Measurements from ENCODE around the gene MYO7B. TPM values are rescaled to one million over a fixed set of nuclear protein-coding genes. Genes with fewer than 3 reads are reported as not detected.
A peak's percentile ranks its signal among the peaks of the same experiment; 100 is the strongest.
"Not testable (repeated sequence)": the region's sequence is repeated elsewhere in the genome, so short reads cannot be mapped to it uniquely, and the experiment has no call there.

The MYO7B gene
- total and polyA plus RNA-seq, 5 donors from 2014 or later, result 0.12 TPM; not detected in 4

DNA sequence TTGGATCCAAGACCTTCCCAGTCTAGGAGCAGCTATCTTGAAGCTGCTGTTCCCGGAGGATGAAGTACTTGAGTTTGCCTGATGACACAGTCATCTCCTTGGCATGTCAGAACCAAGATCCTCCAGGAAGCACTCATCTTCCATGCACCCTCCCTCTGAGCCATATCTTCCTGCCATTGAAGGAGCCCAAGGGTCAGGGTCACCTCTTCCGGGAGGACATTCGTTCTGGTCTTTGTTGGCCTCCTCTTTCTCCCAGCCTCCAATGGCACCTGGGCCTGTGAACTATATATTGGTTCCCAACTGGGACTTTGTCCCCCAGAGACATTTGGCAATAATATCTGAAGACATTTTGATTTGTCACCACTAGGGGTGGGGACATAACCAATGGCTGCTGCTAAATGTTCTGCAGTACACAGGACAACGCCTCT is 4.2 kb upstream of the MYO7B start:
- Mint-ChIP-seq H3K27ac (no peak overlapping the region), H3K4me3 (no peak overlapping the region), H3K36me3 (peaks cover 6% of the 10 kb centered on the region), H3K27me3 (peaks cover 14% of the 10 kb centered on the region), H3K9me3 (peaks cover 0 to 4% (median 0%) of the 10 kb centered on the region in 7 donors), H3K4me1 (peaks cover 7 to 20% (median 16%) of the 10 kb centered on the region in 4 donors)
- H3K27me3 ChIP-seq (ENCODE audit: control insufficient read depth, insufficient read depth, low read length), result peaks cover 8% of the 10 kb centered on the region
- ATAC-seq (ENCODE audit: low read depth in 2 of 2), result no peak
- DNase-seq, result no peak
- H3K4me1 ChIP-seq (ENCODE audit: control insufficient read depth, insufficient read depth, low read length, poor library complexity, severe bottlenecking), result peaks cover 12% of the 10 kb centered on the region
- H3K4me3 ChIP-seq (ENCODE audit: low read depth, low read length), result no peak overlapping the region
- no peaks in the 10 kb centered on the region for H3K36me3 ChIP-seq (ENCODE audit: control insufficient read depth, insufficient read depth, low read length)
- no peaks in the 10 kb centered on the region for H3K9me3 ChIP-seq (ENCODE audit: control insufficient read depth in 2 of 2, low read length in 2 of 2)
- H3K27ac ChIP-seq (ENCODE audit: insufficient read depth, low read length, poor library complexity, severe bottlenecking), result no peak overlapping the region

DNA sequence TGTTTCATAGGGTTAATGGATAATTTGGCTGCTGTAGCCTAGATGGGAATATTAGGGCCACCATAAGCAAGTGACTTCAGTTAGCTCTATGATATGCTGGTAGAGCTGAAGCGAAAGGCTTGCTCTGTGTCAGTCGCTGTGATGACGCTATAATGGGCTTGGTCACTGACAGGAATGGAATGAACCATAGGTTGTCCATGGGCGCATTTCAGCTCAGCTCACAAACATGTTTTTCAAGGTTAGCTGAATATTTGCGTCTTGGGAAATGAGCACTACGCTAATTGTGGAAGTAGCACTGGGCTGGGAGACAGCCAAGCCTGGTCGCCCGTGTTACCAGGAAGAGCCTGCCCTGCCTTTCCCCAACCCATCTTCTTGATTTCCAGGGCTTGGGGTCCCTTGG is 3.2 kb upstream of the MYO7B start:
- Histone ChIP-seq H3K4me3 (ENCODE audit: low read depth, low read length) (no peak overlapping the region), H3K9me3 (ENCODE audit: control insufficient read depth in 2 of 2, low read length in 2 of 2) (no peaks in the 10 kb centered on the region), H3K4me1 (ENCODE audit: control insufficient read depth, insufficient read depth, low read length, poor library complexity, severe bottlenecking) (peaks cover 5% of the 10 kb centered on the region), H3K36me3 (ENCODE audit: control insufficient read depth, insufficient read depth, low read length) (no peaks in the 10 kb centered on the region), H3K27ac (ENCODE audit: insufficient read depth, low read length, poor library complexity, severe bottlenecking) (no peak overlapping the region), H3K27me3 (ENCODE audit: control insufficient read depth, insufficient read depth, low read length) (peaks cover 8% of the 10 kb centered on the region)
- H3K36me3 Mint-ChIP-seq, result peaks cover 6% of the 10 kb centered on the region
- H3K27ac Mint-ChIP-seq, result no peak overlapping the region
- no peak overlapping the region for H3K4me3 Mint-ChIP-seq
- H3K4me1 Mint-ChIP-seq, result peaks cover 2 to 10% (median 7%) of the 10 kb centered on the region in 4 donors
- no peak for DNase-seq
- H3K27me3 Mint-ChIP-seq, result peaks cover 21% of the 10 kb centered on the region
- ATAC-seq (ENCODE audit: low read depth in 2 of 2), result no peak
- H3K9me3 Mint-ChIP-seq, result peaks cover 0 to 4% (median 0%) of the 10 kb centered on the region in 7 donors

DNA sequence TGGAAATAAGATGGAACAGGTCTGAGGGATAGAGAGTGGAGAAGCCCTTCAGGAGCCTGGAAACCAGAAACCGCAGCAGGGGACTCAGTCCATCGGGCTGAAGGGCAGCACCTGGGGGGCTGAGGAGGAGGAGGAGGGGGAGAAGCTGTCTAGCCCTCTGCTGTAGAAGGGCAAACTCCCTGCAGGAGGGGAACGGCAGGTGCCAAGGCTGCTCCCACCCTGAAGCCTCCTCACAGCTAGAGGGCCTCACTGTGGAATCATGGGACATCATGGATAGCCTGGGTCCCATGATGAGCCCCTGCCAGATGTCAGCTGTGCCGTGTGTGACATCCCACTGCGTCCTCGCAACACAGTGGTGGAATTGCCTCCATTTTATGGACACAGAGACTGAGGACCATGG is 435 bp downstream of the MYO7B start:
- H3K4me1 ChIP-seq (ENCODE audit: control insufficient read depth, insufficient read depth, low read length, poor library complexity, severe bottlenecking), result no peaks in the 10 kb centered on the region
- ATAC-seq (ENCODE audit: low read depth in 2 of 2), result no peak
- no peaks in the 10 kb centered on the region for H3K9me3 ChIP-seq (ENCODE audit: control insufficient read depth in 2 of 2, low read length in 2 of 2)
- H3K27ac ChIP-seq (ENCODE audit: insufficient read depth, low read length, poor library complexity, severe bottlenecking), result no peak overlapping the region
- Mint-ChIP-seq H3K36me3 (no peaks in the 10 kb centered on the region), H3K4me3 (no peak overlapping the region), H3K9me3 (peaks cover 0 to 2% (median 0%) of the 10 kb centered on the region in 7 donors), H3K27ac (no peak overlapping the region), H3K4me1 (no peaks in the 10 kb centered on the region), H3K27me3 (peaks cover 48% of the 10 kb centered on the region)
- peaks cover 6% of the 10 kb centered on the region for H3K27me3 ChIP-seq (ENCODE audit: control insufficient read depth, insufficient read depth, low read length)
- no peak overlapping the region for H3K4me3 ChIP-seq (ENCODE audit: low read depth, low read length)
- H3K36me3 ChIP-seq (ENCODE audit: control insufficient read depth, insufficient read depth, low read length), result no peaks in the 10 kb centered on the region
- no peak for DNase-seq

DNA sequence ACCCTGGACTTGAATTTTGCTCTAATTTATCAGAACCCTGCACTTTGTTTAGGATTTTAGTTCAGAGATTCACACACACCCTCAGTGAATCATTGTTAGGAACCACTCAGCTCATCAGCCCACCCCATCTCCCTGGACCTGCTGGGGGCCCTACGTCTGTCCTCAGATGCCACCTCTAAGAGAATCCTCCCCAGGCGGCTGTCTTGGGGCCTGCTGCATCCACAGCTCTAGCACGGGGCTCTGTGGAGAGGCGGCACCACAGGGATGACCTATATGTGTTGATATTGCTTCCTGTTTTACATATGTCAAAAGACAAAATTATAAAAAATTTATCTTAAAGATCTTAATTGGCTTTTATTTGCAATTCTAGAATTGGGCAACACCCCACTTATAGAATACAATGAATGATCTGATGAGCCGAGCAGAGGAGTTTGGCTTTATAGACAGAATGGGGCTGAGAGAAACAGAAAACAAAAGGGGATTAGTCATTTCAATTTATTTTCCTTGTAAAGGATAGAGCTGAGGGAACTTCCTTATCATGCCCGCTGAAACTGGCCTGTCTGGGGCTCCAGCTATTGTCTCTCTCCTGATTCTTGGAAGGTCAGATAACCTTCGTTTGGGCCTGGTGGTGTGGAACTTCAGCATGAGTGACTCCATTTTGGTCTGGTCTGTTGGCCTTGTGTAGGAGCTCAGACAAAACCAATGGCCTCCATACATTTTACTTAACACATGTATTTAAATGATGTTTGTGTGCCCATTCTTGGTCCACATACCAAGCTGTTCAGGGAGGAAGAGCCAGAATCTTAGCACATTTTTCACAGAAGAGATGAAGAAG is 1.4 kb downstream of the MYO7B start:
- H3K9me3 ChIP-seq (ENCODE audit: control insufficient read depth in 2 of 2, low read length in 2 of 2), result no peaks in the 10 kb centered on the region
- no peak overlapping the region for H3K4me3 ChIP-seq (ENCODE audit: low read depth, low read length)
- Mint-ChIP-seq H3K36me3 (no peaks in the 10 kb centered on the region), H3K4me3 (peak overlapping the region in 1 of 4 donors; percentile 49), H3K27ac (no peak overlapping the region), H3K4me1 (no peaks in the 10 kb centered on the region), H3K27me3 (peaks cover 49% of the 10 kb centered on the region), H3K9me3 (peaks cover 0 to 2% (median 0%) of the 10 kb centered on the region in 7 donors)
- ATAC-seq (ENCODE audit: low read depth in 2 of 2), result no peak
- H3K27me3 ChIP-seq (ENCODE audit: control insufficient read depth, insufficient read depth, low read length), result peaks cover 2% of the 10 kb centered on the region
- no peaks in the 10 kb centered on the region for H3K4me1 ChIP-seq (ENCODE audit: control insufficient read depth, insufficient read depth, low read length, poor library complexity, severe bottlenecking)
- DNase-seq, result no peak
- no peaks in the 10 kb centered on the region for H3K36me3 ChIP-seq (ENCODE audit: control insufficient read depth, insufficient read depth, low read length)
- no peak overlapping the region for H3K27ac ChIP-seq (ENCODE audit: insufficient read depth, low read length, poor library complexity, severe bottlenecking)

DNA sequence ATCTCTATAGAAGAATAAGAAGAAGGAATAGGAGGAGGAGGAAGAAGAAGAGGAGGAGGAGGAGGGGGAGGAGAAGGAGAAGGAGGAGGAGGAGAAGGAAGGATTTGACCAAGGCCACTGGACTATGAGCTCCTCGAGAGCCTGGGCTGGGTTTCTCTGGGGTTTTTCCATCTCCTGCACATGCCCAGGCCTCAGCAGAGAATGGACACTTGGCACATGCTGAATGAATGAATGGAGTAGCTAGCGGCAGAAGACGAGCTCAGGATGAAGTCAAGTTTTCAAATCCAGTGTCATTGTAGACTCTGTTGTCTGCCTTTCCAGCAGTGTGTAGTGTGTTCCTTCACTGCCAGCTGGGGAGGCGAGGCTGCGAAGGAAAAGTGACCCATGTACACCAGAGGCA is 2.2 kb downstream of the MYO7B start:
- H3K4me3 Mint-ChIP-seq, result no peak overlapping the region
- H3K4me1 Mint-ChIP-seq, result no peaks in the 10 kb centered on the region
- Histone ChIP-seq H3K36me3 (ENCODE audit: control insufficient read depth, insufficient read depth, low read length) (no peaks in the 10 kb centered on the region), H3K9me3 (ENCODE audit: control insufficient read depth in 2 of 2, low read length in 2 of 2) (no peaks in the 10 kb centered on the region), H3K27me3 (ENCODE audit: control insufficient read depth, insufficient read depth, low read length) (peaks cover 2% of the 10 kb centered on the region), H3K4me1 (ENCODE audit: control insufficient read depth, insufficient read depth, low read length, poor library complexity, severe bottlenecking) (no peaks in the 10 kb centered on the region), H3K4me3 (ENCODE audit: low read depth, low read length) (no peak overlapping the region), H3K27ac (ENCODE audit: insufficient read depth, low read length, poor library complexity, severe bottlenecking) (no peak overlapping the region)
- DNase-seq, result no peak
- H3K27me3 Mint-ChIP-seq, result peaks cover 48% of the 10 kb centered on the region
- no peak overlapping the region for H3K27ac Mint-ChIP-seq
- no peak for ATAC-seq (ENCODE audit: low read depth in 2 of 2)
- H3K36me3 Mint-ChIP-seq, result no peaks in the 10 kb centered on the region
- peaks cover 0 to 2% (median 0%) of the 10 kb centered on the region in 7 donors for H3K9me3 Mint-ChIP-seq

DNA sequence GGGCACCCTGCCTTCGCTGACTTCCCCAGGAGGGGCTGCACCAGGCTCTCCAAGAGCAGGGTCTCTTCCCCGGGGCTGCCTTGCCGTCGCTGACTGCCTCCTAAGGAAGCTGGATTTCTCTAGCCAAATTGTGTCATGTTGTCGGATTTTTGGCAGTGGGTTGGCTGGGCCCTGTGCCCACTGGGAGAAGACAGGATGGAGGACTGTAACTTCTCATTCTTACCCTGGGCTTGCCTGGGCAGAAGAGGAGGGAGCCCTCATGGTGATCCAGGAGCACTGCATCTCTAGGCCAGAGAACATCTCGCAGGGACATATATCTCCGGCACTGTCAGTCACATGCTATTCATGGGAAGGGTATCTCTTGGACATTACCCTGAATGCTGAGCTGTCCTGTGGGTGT is 6.3 kb downstream of the MYO7B start:
- Histone ChIP-seq H3K27me3 (ENCODE audit: control insufficient read depth, insufficient read depth, low read length) (peaks cover 2% of the 10 kb centered on the region), H3K36me3 (ENCODE audit: control insufficient read depth, insufficient read depth, low read length) (no peaks in the 10 kb centered on the region), H3K4me1 (ENCODE audit: control insufficient read depth, insufficient read depth, low read length, poor library complexity, severe bottlenecking) (no peaks in the 10 kb centered on the region), H3K9me3 (ENCODE audit: control insufficient read depth in 2 of 2, low read length in 2 of 2) (no peaks in the 10 kb centered on the region), H3K4me3 (ENCODE audit: low read depth, low read length) (no peak overlapping the region), H3K27ac (ENCODE audit: insufficient read depth, low read length, poor library complexity, severe bottlenecking) (no peak overlapping the region)
- peaks cover 37% of the 10 kb centered on the region for H3K27me3 Mint-ChIP-seq
- peaks cover 0 to 2% (median 0%) of the 10 kb centered on the region in 7 donors for H3K9me3 Mint-ChIP-seq
- no peak for DNase-seq
- H3K36me3 Mint-ChIP-seq, result no peaks in the 10 kb centered on the region
- no peak overlapping the region for H3K4me3 Mint-ChIP-seq
- no peak for ATAC-seq (ENCODE audit: low read depth in 2 of 2)
- H3K27ac Mint-ChIP-seq, result no peak overlapping the region
- no peaks in the 10 kb centered on the region for H3K4me1 Mint-ChIP-seq

DNA sequence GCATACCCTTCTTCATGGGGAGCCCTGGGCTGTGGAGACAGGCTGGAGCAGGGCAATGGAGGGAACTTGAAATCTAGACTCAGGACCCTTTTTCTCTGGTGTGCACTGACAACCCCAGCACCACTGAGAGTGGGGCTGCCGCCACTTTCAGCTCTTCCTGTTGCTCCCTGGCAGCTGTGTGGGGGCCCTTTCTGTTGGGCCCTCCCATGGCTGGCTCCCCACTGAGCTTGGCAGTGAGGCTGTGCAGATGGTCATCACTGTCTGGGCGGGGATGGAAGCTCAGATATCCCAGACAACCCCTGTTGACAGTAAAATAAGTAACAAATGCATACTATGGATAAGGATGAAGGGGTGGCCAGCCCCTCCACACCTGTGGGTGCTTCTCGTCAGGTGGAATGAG is 6.7 kb downstream of the MYO7B start:
- DNase-seq (no peak), ATAC-seq (ENCODE audit: low read depth in 2 of 2) (no peak)
- Mint-ChIP-seq H3K27me3 (peaks cover 34% of the 10 kb centered on the region), H3K36me3 (no peaks in the 10 kb centered on the region), H3K27ac (no peak overlapping the region), H3K4me1 (no peaks in the 10 kb centered on the region), H3K4me3 (no peak overlapping the region), H3K9me3 (peaks cover 0 to 2% (median 0%) of the 10 kb centered on the region in 7 donors)
- Histone ChIP-seq H3K4me1 (ENCODE audit: control insufficient read depth, insufficient read depth, low read length, poor library complexity, severe bottlenecking) (no peaks in the 10 kb centered on the region), H3K27me3 (ENCODE audit: control insufficient read depth, insufficient read depth, low read length) (peaks cover 2% of the 10 kb centered on the region), H3K36me3 (ENCODE audit: control insufficient read depth, insufficient read depth, low read length) (no peaks in the 10 kb centered on the region), H3K4me3 (ENCODE audit: low read depth, low read length) (no peak overlapping the region), H3K9me3 (ENCODE audit: control insufficient read depth in 2 of 2, low read length in 2 of 2) (no peaks in the 10 kb centered on the region), H3K27ac (ENCODE audit: insufficient read depth, low read length, poor library complexity, severe bottlenecking) (no peak overlapping the region)

DNA sequence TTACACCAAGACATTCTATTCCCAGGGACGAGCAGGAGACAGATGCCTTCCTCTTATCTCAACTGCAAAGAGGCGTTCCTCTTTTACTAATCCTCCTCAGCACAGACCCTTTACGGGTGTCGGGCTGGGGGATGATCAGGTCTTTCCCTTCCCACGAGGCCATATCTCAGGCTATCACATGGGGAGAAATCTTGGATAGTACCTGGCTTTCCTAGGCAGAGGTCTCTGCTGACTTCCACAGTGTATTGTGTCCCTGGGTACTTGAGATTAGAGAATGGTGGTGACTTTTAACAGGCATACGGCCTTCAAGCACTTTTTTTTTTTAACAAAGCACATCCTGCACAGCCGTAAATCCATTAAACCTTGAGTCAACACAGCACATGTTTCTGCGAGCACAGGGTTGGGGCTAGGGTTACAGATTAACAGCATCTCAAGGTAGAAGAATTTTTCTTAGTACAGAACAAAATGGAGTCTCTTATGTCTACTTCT is 7.6 kb downstream of the MYO7B start:
- not testable (repeated sequence) for H3K4me1 Mint-ChIP-seq; H3K9me3 Mint-ChIP-seq; H3K9me3 ChIP-seq (ENCODE audit: control insufficient read depth in 2 of 2, low read length in 2 of 2); DNase-seq; H3K27ac Mint-ChIP-seq; H3K27ac ChIP-seq (ENCODE audit: insufficient read depth, low read length, poor library complexity, severe bottlenecking); H3K27me3 ChIP-seq (ENCODE audit: control insufficient read depth, insufficient read depth, low read length); ATAC-seq (ENCODE audit: low read depth in 2 of 2); H3K4me1 ChIP-seq (ENCODE audit: control insufficient read depth, insufficient read depth, low read length, poor library complexity, severe bottlenecking); H3K36me3 Mint-ChIP-seq; H3K4me3 Mint-ChIP-seq; H3K4me3 ChIP-seq (ENCODE audit: low read depth, low read length); H3K36me3 ChIP-seq (ENCODE audit: control insufficient read depth, insufficient read depth, low read length)
- peaks cover 33% of the 10 kb centered on the region for H3K27me3 Mint-ChIP-seq
